ENCODE results near the gene DONSON. TPM values are rescaled to one million over a fixed set of nuclear protein-coding genes. Genes with fewer than 3 reads are reported as not detected.
"Not testable (repeated sequence)": the region's sequence is repeated elsewhere in the genome, so short reads cannot be mapped to it uniquely, and the experiment has no call there.

DONSON gene
- total RNA-seq, 1 experiment from 2014 or later, result 35.3 TPM

DNA sequence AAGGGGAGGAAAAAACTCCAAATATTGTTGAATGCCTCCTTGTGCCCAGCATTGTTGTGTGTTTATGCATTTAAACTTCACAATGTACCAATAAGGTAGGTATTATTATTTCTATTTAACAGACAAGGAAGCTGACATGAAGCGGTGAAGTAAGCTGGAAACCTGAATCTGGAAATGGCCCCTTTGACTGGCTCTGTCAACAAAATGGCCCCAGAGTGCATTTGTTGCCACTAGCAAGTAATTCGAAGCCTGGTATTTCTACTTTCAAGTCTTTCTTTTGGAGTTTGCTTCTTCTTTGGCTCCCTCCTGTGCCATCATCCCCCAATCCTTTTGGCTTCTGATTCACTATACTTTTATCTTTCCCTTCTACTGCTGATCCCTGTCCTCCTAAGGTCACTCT lies 29.9 kb upstream of the DONSON start:
- no peak overlapping the region for H3T11ph ChIP-seq (ENCODE audit: low read length)

DNA sequence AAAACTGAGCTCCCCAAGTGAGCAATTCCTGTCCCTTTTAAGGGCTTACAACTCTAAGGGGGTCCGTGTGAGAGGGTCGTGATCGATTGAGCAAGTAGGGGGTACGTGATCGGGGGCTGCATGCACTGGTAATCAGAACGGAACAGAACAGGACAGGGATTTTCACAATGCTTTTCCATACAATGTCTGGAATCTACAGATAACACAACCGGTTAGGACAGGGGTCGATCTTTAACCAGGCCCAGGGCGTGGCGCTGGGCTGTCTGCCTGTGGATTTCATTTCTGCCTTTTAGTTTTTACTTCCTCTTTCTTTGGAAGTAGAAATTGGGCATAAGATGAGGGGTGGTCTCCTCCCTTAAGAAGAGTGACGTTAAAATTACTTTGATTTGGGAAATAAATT lies 29.1 kb upstream of the DONSON start:
- not testable (repeated sequence) for H2BK20ac ChIP-seq (ENCODE audit: low read depth, low read length, poor library complexity, severe bottlenecking); H3K4me3 Mint-ChIP-seq; H3K18ac ChIP-seq (ENCODE audit: insufficient read length, low read depth, low read length); H3K9ac ChIP-seq (ENCODE audit: extremely low read depth, insufficient read length, low read length); H3K4me1 ChIP-seq (ENCODE audit: insufficient read depth, low read length); H2AK5ac ChIP-seq (ENCODE audit: insufficient read length, low read length); H2BK15ac ChIP-seq (ENCODE audit: low read depth, low read length); H3K79me1 ChIP-seq (ENCODE audit: insufficient read depth, low read depth, low read length, poor library complexity, severe bottlenecking); H3K9me3 ChIP-seq (ENCODE audit: control insufficient read depth, low read depth, low read length); H4K5ac ChIP-seq (ENCODE audit: insufficient read length, low read depth, low read length); H3K23ac ChIP-seq (ENCODE audit: insufficient read length, low read depth, low read length); H2AFZ ChIP-seq (ENCODE audit: low read length); H4K8ac ChIP-seq (replicated peaks; ENCODE audit: insufficient read length, low read depth, low read length); H4K20me1 ChIP-seq (ENCODE audit: control insufficient read depth, insufficient read depth, insufficient read length); H3K14ac ChIP-seq (ENCODE audit: insufficient read depth, low read length); H4K91ac ChIP-seq (ENCODE audit: insufficient read length, low read depth, low read length); H2BK12ac ChIP-seq (ENCODE audit: insufficient read length, low read depth, low read length); H3K27ac ChIP-seq (ENCODE audit: insufficient read length, low read depth, low read length); H3T11ph ChIP-seq (ENCODE audit: low read length); H2BK5ac ChIP-seq (ENCODE audit: insufficient read length, low read length); H3K4ac ChIP-seq (ENCODE audit: low read depth, low read length); H3K27me3 ChIP-seq (ENCODE audit: insufficient read depth, low read length); H2BK120ac ChIP-seq (ENCODE audit: low read depth, low read length, poor library complexity, severe bottlenecking); H3K23me2 ChIP-seq (ENCODE audit: insufficient read length, low read depth, low read length, poor library complexity, severe bottlenecking); H3K56ac ChIP-seq (ENCODE audit: insufficient read length, low read depth, low read length); DNase-seq; H3K4me2 ChIP-seq (ENCODE audit: insufficient read depth, insufficient read length, low read length); H3K79me2 ChIP-seq (ENCODE audit: insufficient read depth, low read length); H3K9me3 Mint-ChIP-seq; H3K27me3 Mint-ChIP-seq (ENCODE audit: low read depth)
- H3K4me1 Mint-ChIP-seq, result peaks cover 16 to 18% of the 10 kb centered on the region in 2 experiments
- no CpG with 5 or more reads among the region's 11 CpGs for WGBS (ENCODE audit: extremely low coverage, insufficient read length, low lambda C conversion rate)
- peaks cover 7 to 48% (median 37%) of the 10 kb centered on the region in 3 experiments; a peak in 6 of 7 replicates for H3K36me3 Mint-ChIP-seq (ENCODE audit: insufficient read depth in 1 of 3, low read depth in 3 of 3)
- peak overlapping the region in 1 of 3 experiments; percentile 18; a peak in 2 of 7 replicates for H3K27ac Mint-ChIP-seq

More for the DNA sequence above, 29.9 kb upstream of the DONSON start:
- H3K4me1 Mint-ChIP-seq, result peaks cover 17 to 18% of the 10 kb centered on the region in 2 experiments
- Histone ChIP-seq H2BK5ac (ENCODE audit: insufficient read length, low read length) (no peak overlapping the region), H3K27me3 (ENCODE audit: insufficient read depth, low read length) (no peaks in the 10 kb centered on the region), H3K79me2 (ENCODE audit: insufficient read depth, low read length) (no peaks in the 10 kb centered on the region), H2BK20ac (ENCODE audit: low read depth, low read length, poor library complexity, severe bottlenecking) (no peak overlapping the region), H4K8ac (replicated peaks; ENCODE audit: insufficient read length, low read depth, low read length) (no peak overlapping the region), H3K23ac (ENCODE audit: insufficient read length, low read depth, low read length) (no peak overlapping the region), H3K4ac (ENCODE audit: low read depth, low read length) (no peak overlapping the region), H3K9me3 (ENCODE audit: control insufficient read depth, low read depth, low read length) (no peaks in the 10 kb centered on the region), H4K20me1 (ENCODE audit: control insufficient read depth, insufficient read depth, insufficient read length) (no peaks in the 10 kb centered on the region), H3K23me2 (ENCODE audit: insufficient read length, low read depth, low read length, poor library complexity, severe bottlenecking) (no peaks in the 10 kb centered on the region), H3K79me1 (ENCODE audit: insufficient read depth, low read depth, low read length, poor library complexity, severe bottlenecking) (no peaks in the 10 kb centered on the region), H2AFZ (ENCODE audit: low read length) (no peak overlapping the region), H3K56ac (ENCODE audit: insufficient read length, low read depth, low read length) (no peak overlapping the region), H3K4me2 (ENCODE audit: insufficient read depth, insufficient read length, low read length) (no peak overlapping the region), H3K18ac (ENCODE audit: insufficient read length, low read depth, low read length) (no peak overlapping the region), H2AK5ac (ENCODE audit: insufficient read length, low read length) (no peak overlapping the region), H4K5ac (ENCODE audit: insufficient read length, low read depth, low read length) (no peak overlapping the region), H3K4me1 (ENCODE audit: insufficient read depth, low read length) (no peaks in the 10 kb centered on the region), H4K91ac (ENCODE audit: insufficient read length, low read depth, low read length) (no peak overlapping the region), H2BK120ac (ENCODE audit: low read depth, low read length, poor library complexity, severe bottlenecking) (no peak overlapping the region), H3K14ac (ENCODE audit: insufficient read depth, low read length) (no peak overlapping the region), H3K27ac (ENCODE audit: insufficient read length, low read depth, low read length) (no peak overlapping the region), H3K9ac (ENCODE audit: extremely low read depth, insufficient read length, low read length) (no peak overlapping the region), H2BK15ac (ENCODE audit: low read depth, low read length) (no peak overlapping the region), H2BK12ac (ENCODE audit: insufficient read length, low read depth, low read length) (no peak overlapping the region)
- H3K4me3 Mint-ChIP-seq, result no peak overlapping the region
- H3K27me3 Mint-ChIP-seq (ENCODE audit: low read depth), result no peaks in the 10 kb centered on the region; the same call in 1 of the 2 replicates
- H3K36me3 Mint-ChIP-seq (ENCODE audit: insufficient read depth in 1 of 3, low read depth in 3 of 3), result peaks cover 7 to 42% (median 31%) of the 10 kb centered on the region in 3 experiments; a peak in 6 of 7 replicates
- WGBS (ENCODE audit: extremely low coverage, insufficient read length, low lambda C conversion rate), result no CpG with 5 or more reads among the region's 2 CpGs
- peaks cover 0 to 2% of the 10 kb centered on the region in 2 experiments; a peak in 1 of 5 replicates for H3K9me3 Mint-ChIP-seq
- peak overlapping the region in 2 of 3 experiments; percentile 2 to 22; a peak in 3 of 7 replicates for H3K27ac Mint-ChIP-seq
- TF ChIP-seq, protein P1, sequence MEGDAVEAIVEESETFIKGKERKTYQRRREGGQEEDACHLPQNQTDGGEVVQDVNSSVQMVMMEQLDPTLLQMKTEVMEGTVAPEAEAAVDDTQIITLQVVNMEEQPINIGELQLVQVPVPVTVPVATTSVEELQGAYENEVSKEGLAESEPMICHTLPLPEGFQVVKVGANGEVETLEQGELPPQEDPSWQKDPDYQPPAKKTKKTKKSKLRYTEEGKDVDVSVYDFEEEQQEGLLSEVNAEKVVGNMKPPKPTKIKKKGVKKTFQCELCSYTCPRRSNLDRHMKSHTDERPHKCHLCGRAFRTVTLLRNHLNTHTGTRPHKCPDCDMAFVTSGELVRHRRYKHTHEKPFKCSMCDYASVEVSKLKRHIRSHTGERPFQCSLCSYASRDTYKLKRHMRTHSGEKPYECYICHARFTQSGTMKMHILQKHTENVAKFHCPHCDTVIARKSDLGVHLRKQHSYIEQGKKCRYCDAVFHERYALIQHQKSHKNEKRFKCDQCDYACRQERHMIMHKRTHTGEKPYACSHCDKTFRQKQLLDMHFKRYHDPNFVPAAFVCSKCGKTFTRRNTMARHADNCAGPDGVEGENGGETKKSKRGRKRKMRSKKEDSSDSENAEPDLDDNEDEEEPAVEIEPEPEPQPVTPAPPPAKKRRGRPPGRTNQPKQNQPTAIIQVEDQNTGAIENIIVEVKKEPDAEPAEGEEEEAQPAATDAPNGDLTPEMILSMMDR (conservative IDR thresholded peaks at IDR 0.05), result no peak
- DNase-seq, result no peak

All from H9 (cell line).